AG10803 (cell line): ENCODE data around the gene SLC6A6.

Experiments used
- DNase-seq: peaks from one replicate; pipeline ENCODE4 v3.0.0; 2010; ENCODE audit warnings: low read depth
- H3K4me3 ChIP-seq: 2 replicates; pipeline ENCODE4 v1.5.1; 2011; ENCODE audit warnings: mild to moderate bottlenecking, low read length, control low read depth
- CTCF ChIP-seq: conservative IDR thresholded peaks from 2 replicates; pipeline ENCODE4 v1.5.1; 2011; ENCODE audit warnings: mild to moderate bottlenecking, low read length, control low read depth, inconsistent platforms

Gene SLC6A6

GRCh38 chr3:14497321-14497720, 94.9 kb downstream of the SLC6A6 start:
- no peak overlapping the region for H3K4me3 ChIP-seq
- no peak for DNase-seq
- TF ChIP-seq CTCF, result no peak

GRCh38 chr3:14502472-14502871, 100.1 kb downstream of the SLC6A6 start:
- no peak for TF ChIP-seq CTCF
- DNase-seq, result no peak
- no peak overlapping the region for H3K4me3 ChIP-seq

GRCh38 chr3:14503033-14503705, 100.8 kb downstream of the SLC6A6 start:
- H3K4me3 ChIP-seq, result no peak overlapping the region
- no peak for DNase-seq
- no peak for TF ChIP-seq CTCF

- TF ChIP-seq CTCF, result no peak
- no peak overlapping the region for H3K4me3 ChIP-seq
- no peak for DNase-seq
These were observed 101.3 kb downstream of the SLC6A6 start for GRCh38 chr3:14503706-14504065.

- TF ChIP-seq CTCF, result no peak
- no peak for DNase-seq
- H3K4me3 ChIP-seq, result no peak overlapping the region
These were observed 102.8 kb downstream of the SLC6A6 start for GRCh38 chr3:14505001-14505802.

GRCh38 chr3:14505803-14506500, 103.5 kb downstream of the SLC6A6 start:
- H3K4me3 ChIP-seq, result no peak overlapping the region
- TF ChIP-seq CTCF, result no peak
- no peak for DNase-seq
